ENCODE results near the gene MYO15B.

Gene MYO15B

DNA sequence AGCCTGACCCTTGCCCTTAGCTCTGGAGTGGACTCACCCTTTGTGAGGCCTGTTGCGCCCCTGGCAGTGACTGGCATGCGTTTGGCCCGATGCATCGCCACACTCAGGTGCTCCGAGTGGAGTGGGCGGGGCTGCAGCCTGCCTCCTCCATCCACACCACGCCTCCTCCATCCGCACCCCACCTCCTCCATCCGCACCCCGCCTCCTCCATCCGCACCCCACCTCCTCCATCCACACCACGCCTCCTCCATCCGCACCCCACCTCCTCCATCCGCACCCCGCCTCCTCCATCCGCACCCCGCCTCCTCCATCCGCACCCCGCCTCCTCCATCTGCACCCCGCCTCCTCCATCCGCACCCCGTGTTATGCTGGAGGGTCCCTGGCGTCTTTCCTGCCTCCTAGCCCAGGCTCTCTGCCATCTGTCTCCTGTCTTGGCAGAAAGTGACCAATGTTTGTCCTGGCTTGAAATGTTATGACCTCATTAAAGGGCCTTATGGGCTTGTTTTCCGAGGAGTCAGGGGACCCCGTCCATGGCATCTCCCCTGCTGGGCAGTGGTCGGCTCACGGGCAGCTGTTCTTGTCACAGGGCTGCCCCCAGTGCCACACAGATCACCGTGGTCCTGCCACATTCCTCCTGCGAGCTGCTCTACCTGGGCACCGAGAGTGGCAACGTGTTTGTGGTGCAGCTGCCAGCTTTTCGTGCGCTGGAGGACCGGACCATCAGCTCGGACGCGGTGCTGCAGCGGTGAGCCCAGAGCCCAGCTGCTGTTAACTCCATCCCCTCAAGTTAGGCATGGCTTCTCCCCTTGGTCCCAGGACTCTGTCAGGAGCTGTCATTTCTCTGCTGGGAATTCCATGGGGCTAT, 28.7 kb upstream of the MYO15B start:
- no peak for DNase-seq

DNA sequence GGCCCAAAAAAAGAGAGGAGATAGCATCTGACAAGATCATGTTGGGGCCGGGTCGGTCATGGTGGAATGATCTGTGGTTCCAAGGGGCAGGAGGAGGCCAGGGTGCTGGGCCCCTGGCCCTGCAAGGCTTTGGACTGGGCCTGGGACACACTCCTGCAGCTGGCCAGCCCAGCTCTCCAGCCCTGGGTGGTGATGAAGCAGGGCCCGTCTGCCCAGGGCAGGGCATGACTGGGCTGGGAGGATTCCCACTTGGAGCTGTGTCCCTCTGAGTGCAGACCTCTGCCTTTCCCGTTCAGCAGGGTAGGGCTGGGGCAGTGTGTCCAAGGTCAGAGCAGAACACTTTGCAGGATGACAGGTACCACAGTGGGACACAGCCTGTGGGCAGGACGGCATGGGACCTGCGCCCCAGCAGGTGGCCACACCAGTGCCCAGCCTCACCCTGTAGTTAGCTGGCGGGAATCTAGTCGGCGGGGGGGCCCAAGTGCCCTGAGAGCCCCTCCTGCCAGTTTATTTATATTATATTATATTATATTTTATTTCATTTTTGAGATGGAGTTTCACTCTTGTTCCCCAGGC, 27.6 kb upstream of the MYO15B start:
- DNase-seq = no peak

DNA sequence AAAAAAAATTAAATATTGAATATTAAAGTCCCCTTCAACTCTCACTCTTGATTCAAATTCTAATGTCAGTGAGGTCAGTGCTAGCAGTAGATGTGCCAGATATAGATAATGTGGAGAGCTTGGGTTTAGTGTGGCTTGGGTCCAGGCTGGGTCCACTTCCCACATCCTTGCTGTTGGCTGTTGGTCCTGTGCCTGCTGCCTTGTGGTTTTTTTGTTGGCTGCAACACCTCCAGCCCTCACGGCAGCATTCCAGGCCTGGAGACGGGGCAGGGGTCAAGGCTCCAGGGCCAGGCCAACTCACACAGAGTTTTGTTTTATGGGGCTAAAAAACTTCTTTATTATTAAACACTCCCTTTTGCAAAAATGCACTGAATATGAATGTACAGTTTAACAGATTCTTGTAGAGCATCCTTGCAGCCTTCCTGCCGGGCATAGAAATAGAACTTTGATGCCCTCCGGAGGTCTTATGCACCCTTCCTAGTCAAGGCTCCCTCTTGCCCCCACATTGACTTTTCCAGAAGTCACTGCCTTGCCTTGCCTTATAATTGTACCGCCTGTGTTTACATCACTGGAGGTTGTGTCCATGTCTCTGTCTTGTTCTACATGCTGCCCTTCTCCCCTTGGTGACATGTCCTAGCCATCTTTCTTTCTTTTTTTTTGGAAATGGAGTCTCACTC, 25.5 kb upstream of the MYO15B start:
- no peak for DNase-seq

DNA sequence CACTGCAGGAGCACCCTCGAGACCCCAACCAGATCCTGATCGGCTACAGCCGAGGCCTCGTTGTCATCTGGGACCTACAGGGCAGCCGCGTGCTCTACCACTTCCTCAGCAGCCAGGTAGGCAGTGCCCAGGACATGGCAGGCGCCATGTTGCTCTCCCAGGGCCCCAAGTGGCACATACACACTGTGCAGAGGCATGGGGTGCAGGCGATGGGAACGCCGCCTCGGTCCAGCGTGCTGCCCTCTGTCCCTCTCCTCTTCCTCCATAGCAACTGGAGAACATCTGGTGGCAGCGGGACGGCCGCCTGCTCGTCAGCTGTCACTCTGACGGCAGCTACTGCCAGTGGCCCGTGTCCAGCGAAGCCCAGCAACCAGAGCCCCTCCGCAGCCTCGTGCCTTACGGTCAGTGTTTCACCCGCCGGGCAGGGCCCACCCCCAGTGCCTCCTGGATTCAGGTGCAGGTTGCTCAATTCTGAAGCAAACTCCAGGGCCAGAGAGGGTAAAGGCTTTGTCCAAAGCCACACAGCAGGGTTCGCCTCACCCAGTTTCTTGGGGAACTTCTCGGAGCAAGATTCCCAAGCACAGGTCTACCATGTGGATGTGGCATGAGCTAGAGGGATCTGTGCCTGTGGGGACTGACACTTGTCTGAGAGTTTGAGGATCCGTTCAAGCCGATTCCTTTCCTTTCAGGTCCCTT, 24.4 kb upstream of the MYO15B start:
- no peak for DNase-seq

DNA sequence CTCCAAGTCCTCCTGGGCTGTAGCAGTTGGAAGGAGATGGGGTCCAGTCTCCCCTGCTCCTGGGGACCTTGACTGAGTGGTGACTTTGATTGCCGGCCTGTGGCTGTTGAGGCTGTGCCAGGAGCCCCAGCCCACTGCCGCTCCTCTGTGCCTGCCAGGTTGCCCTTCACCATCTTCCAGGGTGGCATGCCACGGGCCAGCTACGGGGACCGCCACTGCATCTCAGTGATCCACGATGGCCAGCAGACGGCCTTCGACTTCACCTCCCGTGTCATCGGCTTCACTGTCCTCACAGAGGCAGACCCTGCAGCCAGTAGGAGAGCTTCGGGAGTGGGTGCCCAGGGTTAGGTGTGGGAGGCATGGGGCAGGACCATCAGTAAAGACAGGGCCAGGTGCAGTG, 23.4 kb upstream of the MYO15B start:
- no peak for DNase-seq

- no peak for DNase-seq
Observed at GRCh38 chr17:75565066-75565465, 22.5 kb upstream of the MYO15B start.

- no peak for DNase-seq
Observed at GRCh38 chr17:75565618-75566017, 22.0 kb upstream of the MYO15B start.

- DNase-seq = no peak
Observed at GRCh38 chr17:75566416-75566815, 21.2 kb upstream of the MYO15B start.

DNA sequence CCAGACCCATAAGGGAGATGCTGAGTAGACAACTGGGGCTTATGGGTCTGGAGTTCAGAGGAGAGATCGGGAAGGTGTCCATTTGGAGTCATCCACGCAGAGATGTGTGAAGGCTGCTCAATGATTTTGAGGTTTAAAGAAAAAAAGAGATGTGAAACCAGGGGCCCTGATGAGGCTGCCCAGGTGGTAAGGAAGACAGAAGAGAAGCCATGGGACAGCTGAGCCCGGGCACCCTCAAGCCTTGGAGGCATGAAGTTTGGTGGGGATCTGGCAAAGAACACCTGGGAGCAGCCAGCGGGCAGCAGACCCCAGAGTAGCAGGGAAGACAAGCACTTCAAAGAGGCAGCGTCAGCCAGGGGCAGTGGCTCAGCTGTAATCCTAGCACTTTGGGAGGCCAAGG, 20.8 kb upstream of the MYO15B start:
- DNase-seq = no peak

- DNase-seq = no peak
Observed at GRCh38 chr17:75568412-75569255, 19.0 kb upstream of the MYO15B start.

GRCh38 chr17:75570034-75570676, 17.4 kb upstream of the MYO15B start:
- DNase-seq = no peak

DNA sequence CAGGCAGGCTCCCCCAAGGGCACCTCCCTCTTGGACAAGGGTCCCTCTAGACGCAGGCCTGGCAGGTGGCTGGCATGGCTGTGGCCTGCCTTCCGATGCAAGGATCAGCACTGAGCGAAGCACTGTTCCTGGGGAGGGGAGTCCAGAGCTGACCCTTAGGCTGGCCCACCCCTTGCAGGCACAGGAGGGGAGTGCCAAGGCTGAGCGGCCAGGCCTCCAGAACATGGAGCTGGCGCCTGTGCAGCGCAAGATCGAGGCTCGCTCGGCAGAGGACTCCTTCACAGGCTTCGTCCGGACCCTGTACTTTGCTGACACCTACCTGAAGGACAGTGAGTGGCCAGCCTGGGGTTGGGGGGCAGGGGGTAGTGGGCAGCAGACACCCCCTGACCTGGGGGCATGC, 16.8 kb upstream of the MYO15B start:
- DNase-seq = no peak

DNA sequence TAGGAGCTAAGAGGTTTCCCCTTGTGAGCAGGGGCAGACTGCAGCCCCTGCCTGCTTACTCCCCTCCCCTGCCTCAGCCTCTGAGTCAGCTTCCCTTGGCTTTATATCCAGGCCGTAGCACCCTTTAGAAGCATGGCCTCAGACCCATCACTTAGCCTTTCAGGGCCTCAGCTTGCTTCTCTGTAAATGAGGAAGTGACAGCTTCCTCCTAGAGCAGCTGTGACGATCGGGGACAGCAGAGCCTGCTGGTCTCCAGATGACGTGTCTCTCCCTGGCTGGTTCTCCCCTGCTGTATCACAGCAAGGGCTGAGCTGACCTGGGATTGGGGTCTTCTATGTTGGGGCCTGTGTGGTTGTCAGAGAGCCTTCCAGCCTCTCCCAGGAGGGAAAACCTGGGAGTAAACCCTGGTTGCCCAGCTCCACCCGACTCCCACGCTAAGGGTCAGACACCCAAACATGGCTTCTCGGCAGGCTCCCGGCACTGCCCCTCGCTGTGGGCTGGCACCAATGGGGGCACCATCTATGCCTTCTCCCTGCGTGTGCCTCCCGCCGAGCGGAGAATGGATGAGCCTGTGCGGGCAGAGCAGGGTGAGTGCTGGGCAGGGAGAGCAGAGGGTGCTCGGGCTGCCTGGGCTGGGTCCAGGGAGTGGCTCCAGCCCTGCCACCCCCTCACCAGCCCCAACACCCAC, 16.3 kb upstream of the MYO15B start:
- no peak for DNase-seq

DNA sequence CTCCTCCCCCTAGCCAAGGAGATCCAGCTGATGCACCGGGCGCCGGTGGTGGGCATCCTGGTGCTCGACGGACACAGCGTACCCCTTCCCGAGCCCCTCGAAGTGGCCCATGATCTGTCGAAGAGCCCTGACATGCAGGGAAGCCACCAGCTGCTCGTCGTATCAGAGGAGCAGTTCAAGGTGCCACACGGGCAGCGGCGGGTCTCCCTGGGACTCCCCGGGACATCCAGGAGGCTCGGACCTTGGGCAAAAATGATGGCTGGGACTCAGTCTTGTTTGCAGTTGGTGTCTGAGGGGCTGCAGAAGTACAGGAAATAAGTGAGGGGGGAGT, 15.8 kb upstream of the MYO15B start:
- no peak for DNase-seq

GRCh38 chr17:75572713-75573539, 14.7 kb upstream of the MYO15B start:
- DNase-seq = no peak

DNA sequence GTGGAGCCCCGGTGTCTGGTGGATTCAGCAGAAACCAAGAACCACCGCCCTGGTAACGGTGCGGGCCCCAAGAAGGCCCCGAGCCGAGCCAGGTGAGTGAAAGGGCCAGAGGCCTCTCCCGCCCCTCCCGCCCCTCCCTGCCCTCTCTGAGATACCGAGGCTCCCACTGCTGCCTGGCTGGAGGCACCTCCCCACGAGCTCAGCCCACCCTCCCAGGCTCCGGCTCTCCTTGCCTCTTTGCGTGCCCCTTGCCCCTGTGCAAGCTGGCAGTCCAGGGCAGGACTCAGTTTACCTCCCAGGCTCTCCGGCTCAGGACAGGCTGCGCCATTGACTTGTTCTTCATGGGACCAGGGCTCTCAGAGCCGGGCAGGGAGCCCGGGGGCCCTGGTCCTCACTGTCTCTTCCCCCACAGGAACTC, 14.1 kb upstream of the MYO15B start:
- no peak for DNase-seq

- no peak for DNase-seq
Observed at GRCh38 chr17:75573994-75574393, 13.6 kb upstream of the MYO15B start.

- no peak for DNase-seq
Observed at GRCh38 chr17:75574404-75575036, 13.1 kb upstream of the MYO15B start.

- no peak for DNase-seq
Observed at GRCh38 chr17:75575197-75575596, 12.4 kb upstream of the MYO15B start.

- no peak for DNase-seq
Observed at GRCh38 chr17:75575728-75576127, 11.9 kb upstream of the MYO15B start.

Data from cerebellar nuclear complex (tissue), 1 donor.